ENCODE results near the gene P2RX2. TPM values are rescaled to one million over a fixed set of nuclear protein-coding genes. Genes with fewer than 3 reads are reported as not detected.
"Not testable (repeated sequence)": the region's sequence is repeated elsewhere in the genome, so short reads cannot be mapped to it uniquely, and the experiment has no call there.

P2RX2 gene
- total RNA-seq, 1 donor from 2014 or later: not detected

DNA sequence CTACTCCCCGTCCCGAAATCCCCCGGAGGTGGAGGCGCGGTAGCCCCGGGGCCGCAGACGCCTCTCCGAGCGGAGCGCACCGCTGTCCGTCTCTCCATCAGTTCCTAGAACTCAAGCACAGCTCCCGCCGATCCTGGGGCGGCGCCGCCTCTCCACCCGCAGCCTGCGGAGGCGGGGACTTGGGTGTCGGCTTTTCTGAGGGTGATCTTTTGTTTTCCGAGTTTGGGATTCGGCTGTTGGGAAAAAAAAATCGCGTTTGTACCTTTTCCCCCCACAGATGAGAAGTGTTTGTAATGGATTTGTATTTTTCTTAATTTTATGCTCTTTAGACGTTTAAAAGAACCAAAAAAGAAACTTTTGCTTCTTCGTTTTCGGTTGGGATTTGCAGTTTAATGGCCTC is 34.8 kb upstream of the P2RX2 start:
- DNase-seq: no peak

DNA sequence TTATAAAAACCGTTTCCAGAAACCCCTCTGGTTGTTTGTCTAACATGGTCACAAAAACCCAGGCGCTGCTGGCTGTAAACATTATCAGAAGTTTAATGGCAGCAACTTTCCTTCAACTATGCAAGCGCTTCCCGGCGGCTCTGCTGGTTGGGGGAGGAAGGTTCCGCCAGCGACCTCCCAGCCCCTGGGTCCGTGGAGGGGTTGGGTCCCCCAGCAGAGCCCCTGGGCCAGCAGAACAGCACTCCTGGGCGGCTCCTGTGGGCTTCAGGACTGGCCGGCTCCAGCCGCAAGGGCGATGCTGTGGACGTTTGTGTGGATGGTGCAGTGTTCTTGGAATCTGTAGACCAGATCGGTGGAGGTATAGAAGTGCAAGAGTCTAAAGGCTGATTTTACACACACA is 34.1 kb upstream of the P2RX2 start:
- no peak for DNase-seq

DNA sequence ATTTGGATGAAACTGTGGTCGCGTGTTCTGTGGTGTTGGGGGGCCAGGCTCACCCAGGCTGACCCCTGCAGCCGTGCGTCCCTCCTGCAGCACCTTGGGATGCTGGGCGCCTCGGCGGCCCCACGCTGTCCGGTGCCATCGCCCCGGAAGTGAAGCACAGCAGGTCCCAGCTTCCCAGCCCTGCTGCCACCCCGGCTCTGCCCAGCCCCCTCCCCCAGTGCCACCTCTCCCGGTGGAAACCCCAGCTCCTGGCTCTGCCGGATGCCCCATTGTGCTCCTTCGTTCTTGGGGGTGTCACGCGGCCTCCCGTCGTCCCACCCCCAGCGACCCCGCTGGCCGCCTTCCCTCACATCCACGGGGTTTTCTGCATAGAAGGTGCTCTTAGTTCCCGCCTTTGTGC is 33.4 kb upstream of the P2RX2 start:
- DNase-seq: no peak

DNA sequence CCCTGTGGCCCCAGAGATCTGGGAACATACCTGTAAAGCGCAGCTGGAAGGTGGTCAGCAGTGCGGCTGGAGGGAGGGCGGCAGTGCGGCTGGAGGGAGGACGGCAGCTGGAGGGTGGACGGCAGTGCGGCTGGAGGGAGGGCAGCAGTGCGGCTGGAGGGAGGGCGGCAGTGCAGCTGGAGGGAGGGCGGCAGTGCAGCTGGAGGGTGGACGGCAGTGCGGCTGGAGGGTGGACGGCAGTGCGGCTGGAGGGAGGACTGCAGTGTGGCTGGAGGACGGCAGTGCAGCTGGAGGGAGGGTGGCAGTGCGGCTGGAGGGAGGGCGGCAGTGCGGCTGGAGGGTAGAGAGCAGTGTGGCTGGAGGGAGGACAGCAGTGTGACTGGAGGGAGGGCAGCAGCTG is 31.6 kb upstream of the P2RX2 start:
- no peak for DNase-seq

DNA sequence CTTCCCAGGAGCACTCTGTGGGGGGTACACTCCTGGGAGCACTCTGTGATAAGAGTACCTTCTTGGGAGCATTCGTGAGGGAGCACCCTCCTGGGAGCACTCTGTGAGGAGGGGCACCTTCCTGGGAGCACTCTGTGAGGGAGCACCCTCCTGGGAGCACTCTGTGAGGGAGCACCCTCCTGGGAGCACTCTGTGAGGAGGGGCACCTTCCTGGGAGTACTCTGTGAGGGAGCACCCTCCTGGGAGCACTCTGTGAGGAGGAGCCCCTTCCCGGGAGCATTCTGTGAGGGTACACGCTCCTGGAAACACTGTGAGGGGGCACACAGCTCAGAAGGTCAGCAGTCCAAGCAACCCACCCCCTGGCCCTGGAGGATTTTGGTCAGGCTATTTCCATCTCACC is 30.8 kb upstream of the P2RX2 start:
- DNase-seq: no peak

DNA sequence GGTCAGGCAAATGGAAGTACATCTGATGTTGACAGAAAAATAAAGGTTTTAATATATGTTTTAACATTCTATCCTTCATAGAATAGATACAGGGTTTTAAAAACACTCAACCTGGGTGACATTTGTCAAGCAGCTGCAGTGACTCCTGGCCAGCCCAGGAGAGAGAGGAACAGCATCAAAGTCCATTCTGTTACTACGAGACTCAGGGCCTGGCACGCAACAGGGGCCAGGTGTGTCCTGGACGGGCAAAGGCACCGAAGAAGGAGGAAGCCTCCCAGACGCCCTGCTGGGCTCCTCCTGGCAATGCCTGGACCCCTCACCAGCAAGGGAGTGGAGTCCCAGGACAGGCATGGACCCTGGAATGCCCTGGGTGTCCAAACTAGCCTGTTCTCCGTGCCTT is 30.3 kb upstream of the P2RX2 start:
- DNase-seq: no peak

DNA sequence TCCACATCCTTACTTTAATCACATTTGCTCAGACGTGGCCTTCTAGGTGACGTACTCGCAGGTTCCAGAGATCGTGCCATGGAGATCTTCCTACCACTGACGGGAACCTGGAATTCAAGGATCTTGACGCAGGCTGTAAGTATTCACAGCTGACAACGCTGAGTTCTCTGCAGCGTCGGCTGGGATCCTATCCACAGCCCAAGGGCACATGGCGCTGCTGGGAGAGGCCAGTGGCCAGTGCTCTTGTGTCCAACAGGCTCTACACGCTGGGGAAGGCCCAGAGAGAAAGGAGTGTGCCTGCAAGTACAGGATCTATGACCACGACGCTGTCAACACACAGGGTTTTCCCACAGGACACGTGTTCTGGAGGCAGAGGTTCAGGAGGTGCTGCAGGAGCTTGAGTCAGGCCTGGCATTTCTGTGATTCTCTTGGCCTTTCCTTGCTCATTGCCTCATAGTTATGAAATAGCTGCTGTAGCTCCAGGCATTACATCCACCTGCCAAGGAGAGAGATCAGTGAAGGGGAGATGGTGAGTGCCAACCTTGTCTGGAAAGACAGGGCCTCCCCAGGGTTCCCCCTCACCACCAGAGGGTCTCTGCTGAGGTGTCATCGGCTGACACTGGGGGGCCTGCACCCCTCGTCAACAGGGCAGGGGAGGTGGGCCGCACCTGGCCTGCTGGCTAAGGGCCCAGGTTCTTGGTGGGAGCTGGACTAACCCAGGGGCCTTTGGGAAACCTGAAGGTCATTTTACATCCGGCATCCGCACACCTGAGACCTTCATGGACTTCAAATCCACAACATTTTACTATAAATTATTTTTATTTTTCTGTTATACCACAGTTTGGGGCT is 29.5 kb upstream of the P2RX2 start:
- no peak for DNase-seq

DNA sequence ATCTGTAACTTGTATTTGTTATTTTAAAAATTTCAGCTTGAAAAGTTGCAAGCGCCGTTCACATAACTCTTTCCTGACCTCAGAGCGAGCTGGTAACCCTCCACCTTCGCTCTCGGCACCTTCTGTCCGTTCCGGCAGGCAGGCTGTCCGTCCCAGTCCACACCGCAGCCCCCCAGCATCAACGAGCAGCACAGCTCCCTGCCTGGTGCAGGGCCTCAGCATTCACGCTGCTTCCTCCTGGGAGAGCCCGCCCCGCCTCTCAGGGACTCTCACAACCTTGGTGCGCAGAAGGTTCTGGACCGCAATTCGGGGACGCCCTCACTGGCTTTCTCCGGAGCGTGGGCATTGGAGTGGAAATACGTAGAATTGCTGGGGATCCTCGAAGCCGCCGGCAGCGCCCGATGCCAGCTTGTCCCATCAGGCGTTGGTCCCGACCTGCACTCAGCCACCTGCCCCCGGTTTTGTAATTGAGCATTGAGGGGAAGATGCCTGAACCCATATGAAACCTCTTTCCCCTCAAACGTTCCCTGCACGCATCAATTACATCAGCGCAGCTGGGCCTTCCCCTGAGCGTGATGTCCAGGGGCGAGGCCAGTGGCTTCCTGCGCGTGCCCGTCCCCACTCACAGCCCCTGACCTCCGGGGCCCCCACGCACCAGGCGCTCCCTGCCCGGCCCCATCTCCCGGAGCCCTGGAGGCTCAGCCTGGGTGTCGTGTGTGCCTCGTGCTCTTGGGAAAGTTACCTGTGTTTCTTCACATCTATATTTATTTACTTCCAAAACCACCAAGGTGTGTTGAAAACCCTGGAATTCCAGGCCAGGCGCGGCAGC is 27.3 kb upstream of the P2RX2 start:
- DNase-seq: no peak

DNA sequence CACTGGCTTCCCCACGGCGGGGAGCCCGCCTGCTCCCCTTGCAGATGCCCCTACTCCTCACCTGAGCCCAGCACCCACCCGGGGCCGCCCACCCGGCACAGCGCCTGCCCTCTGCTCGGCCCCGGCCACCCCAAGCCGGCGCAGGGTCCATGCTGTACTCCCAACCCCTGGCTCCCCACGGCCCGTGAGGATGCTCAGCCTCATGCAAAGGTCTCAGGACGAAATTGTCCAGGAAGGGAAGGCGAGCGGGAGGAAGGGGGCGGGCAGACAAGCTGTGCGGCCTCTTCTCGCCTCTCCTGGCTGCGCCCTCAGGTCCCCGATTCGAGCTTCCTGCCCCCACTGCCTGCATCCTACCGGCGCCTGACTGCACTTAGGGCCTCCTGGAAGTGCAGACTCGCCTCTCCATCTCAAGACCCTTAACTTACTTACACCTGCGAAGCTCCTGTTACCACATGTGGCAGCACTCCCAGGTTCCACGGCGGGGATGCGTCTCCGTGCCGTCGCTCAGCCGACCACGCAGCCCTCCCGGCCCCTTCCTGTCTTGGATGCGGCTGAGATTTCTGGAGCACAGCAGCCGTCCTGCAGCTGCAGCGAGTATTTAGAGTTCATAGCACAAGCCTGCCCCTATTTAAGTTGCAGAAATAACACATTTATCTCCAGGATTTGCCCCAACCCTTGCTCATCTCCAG is 26.1 kb upstream of the P2RX2 start:
- no peak for DNase-seq

DNA sequence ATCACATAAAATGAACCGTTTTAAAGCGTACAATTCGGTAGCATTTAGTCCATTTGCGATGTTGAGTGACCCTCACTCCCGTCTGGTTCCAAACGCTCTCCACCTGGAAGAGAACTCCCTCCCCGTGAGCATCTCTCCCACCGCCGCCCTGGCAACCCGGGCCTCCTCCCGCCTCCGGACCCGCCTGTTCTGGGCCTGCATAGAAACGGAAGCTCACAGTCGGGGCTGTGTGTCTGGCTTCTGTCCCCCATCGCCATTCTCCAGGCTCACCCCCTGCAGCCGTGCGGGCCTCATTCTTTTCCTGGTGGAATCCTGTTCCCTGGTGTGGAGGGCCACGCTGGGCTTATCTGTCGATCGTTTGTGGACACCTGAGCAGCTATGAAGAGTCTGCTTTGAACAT is 25.5 kb upstream of the P2RX2 start:
- DNase-seq: no peak

DNA sequence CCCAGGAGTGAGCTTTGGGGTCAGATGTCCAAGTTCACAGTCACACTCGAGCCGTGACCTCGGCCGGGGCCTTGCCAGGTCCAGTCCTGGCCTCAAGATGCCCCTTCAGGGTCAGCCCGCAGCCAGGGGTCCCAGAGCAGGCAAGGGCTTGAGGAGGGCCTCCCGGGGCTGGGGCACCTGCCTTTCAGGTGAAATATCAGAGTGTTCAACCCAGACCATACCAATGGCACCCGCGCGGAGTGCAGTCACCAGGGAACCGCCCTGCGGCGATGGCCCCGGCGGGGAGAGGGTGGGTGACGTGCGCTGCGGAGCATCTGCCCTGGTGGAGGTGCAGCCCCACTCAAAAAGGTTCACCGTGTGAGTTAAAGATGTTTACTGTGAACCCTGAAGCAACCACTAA is 25.1 kb upstream of the P2RX2 start:
- no peak for DNase-seq

DNA sequence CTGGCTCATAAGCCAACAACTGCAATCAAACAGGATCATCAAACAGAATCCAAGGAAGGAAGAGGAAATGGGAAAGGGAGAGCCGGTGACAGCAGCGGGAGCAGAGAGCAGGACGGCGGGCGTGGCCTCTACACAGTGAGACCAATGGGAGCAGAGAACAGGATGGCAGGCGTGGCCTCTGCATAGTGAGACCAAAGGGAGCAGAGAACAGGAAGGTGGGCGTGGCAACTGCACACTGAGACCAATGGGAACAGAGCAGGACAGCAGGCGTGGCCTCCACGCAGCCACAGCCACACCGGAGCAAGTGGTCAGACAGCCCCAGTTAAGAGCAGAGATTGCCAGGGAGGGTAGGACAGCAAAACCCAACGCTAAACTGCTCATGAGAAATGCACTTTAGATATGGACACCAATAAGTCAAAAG is 24.6 kb upstream of the P2RX2 start:
- peak; percentile 74 for DNase-seq

DNA sequence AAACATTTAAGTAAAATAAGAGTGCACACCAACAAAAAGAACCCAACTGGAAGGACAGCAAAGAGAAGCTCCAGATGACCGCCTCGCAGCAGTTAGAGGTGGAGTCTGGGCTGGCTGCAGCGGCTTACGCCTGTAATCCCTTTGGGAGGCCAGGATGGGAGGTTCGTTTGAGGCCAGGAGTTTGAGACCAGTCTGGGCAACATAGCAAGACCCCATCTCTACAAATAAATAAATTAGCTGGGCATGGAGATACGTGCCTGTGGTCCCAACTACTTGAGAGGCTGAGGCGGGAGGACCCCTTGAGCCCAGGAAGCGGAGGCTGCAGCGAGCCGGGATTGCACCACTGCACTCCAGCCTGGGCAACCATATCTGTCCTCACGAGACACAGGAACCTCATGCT is 23.4 kb upstream of the P2RX2 start:
- no peak for DNase-seq

DNA sequence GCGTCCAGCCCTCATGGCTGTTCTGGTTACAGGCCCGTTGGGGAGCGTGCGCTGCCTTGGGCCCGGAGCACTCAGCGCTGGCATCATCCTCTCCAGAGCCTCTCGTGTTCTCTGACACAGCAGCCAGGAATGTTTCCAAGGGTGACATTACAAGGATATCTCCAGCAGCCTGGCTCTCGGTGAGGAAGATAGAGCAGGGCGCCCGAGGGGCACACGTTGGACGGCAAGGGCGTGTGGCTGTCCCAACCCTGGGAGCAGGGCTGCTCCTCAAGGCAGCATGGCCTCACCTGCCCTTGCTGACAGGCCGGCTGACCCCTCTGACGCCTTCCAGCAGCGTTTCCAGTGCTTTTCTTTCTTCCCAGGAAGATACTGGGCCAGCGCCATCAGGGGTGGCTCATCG is 22.6 kb upstream of the P2RX2 start:
- no peak for DNase-seq

DNA sequence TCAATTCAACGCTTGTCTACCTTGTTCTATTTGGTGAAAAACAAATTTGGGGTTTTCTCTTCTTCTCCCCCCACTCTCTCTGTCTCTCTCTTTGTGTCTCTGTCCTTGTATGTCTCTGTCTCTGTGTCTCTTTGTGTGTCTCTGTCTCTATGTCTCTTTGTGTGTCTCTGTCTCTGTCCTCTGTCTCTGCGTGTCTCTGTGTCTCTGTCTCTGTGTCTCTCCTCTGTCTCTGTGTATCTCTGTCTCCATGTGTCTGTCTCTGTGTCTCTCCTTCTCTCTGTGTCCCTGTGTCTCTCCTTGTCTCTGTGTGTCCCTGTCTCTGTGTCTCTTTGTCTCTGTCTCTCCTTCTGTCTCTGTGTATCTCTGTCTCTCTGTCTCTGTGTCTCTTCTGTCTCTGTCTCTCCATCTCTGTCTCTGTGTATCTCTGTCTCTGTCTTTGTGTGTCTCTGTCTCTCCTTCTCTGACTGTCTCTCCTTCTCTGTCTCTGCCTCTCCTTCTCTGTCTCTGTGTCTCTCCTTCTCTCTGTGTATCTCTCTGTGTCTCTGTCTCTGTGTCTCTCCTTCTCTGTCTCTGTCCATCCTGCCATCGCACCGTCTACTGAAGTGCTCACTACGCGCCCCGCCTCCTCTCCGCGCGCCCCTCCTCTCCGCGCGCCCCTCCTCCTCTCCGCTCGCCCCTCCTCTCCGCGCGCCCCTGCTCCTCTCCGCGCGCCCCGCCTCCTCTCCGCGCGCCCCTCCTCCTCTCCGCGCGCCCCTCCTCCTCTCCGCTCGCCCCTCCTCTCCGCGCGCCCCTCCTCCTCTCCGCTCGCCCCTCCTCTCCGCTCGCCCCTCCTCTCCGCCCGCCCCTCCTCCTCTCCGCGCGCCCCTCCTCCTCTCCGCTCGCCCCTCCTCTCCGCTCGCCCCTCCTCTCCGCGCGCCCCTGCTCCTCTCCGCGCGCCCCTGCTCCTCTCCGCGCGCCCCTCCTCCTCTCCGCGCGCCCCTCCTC is 21.0 kb upstream of the P2RX2 start:
- DNase-seq: no peak

DNA sequence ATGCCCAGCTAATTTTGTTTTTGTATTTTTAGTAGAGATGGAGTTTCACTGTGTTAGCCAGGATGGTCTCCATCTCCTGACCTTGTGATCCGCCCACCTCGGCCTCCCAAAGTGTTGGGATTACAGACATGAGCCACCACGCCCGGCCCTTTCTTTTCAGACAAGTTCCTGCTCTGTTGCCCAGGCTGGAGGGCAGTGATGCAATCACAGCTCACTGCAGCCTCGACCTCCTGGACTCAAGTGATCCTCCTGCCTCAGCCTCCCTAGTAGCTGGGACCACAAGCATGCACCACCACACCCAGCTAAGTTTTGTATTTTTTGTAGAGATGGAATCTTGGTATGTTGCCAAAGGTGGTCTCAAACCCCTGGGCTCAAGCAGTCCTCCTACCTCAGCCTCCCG is 19.1 kb upstream of the P2RX2 start:
- not testable (repeated sequence) for DNase-seq

DNA sequence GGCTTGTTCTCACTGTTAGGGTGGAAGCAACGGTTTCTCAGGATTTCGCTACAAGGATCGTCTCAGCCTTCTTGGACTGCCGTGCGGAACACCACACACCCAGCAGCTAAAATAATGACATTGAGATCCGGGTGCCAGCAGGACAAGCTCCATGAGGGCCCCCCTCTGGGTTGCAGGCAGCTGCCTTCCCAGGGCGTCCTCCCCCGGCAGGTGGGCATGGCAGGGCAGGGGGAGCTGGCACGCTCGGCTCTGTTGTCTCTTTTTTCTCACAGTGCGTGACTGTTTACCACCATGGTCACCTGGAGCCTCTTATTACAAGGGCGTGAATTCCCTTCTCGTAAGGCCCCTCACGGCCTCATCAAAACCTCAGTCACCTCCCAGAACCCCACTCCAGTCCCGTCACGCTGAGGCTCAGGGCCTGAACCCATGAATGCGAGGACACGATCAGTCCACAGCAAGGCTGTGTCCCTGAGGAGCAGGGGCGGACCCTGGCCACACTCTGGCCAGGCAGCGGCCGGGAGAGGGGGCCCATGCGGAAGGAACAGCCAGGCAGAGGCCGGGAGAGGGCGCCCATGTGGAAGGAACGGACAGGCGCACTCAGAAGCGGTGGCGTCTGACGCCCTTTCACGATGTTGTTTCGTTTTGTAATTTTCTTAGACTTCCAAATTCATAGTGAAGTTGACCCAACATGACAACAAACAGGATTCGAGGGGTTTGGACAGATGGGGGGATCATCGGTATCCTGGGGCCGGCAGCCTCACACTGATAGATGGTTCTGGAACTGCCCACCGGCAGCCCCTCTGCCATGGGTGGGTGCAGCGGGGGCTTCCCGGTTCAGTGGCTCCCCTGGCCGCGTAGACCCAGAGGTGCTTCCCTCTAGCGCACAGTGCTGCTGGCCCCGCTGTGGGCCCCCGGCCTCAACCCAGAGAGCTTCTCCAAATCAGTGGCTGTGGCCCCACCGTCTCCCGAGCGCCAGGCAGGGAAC is 18.2 kb upstream of the P2RX2 start:
- no peak for DNase-seq

DNA sequence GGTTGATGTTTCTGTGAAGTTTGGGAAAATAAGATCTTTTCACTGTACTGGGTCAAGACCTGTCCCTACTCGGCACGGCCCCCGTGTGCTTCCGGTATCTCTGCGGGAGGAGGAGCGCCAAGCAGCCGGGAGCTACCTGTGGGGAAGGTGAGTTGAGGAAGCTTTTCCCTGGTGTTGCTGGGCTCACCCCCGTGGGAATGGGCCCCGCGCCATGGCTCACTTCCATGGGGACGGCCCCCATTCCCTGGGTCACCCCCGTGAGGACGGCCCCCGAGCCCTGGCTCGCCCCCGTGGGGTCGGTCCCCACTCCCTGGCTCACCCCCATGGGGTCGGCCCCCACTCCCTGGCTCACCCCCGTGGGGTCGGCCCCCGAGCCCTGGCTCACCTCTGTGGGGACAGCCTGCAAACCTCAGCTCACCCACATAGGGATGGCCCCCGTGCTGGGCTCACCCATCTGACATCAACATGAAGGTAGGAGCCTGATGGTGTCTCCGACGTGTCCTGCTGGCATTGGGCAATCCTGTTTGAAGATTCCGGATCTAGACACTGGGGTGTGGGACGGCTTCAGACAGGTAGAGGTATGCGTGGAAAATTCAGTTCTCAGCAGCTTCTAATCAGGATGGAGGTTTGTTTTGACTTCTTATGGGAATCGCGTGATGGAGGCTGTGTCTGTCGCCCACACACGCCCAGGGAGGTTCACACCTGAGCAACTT is 17.2 kb upstream of the P2RX2 start:
- DNase-seq: no peak

DNA sequence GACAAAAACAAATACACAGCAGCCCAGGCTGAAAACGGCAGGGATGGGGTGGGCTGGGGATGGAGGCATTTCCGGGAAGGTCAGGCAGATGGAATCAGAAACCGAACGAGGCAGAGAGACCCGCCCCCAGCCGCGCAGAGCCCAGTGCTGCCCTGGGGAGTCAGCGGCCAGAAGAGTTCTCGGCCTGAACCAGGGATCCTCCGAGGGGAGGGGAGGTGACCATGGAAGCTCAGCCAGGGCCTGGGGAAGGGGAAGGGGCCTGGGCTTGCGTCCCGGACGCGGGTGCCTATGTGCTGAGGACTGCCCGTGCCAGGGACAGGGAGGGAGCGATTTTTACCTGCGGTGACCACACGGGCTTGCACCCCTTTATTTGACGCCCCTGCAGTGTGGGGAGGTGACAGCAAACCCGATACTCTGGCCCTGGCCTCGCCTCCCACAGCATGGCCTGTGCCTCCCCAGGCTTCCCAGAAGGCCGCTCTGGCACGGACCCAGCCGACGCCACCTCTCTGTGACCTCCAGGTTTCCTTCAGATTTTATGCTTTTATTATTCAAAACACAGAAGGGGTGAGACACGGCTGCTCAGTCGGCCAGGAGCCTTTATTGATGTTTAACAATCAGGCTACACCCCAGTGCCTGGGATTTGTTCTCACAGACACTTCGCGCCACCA is 15.9 kb upstream of the P2RX2 start:
- DNase-seq: no peak
